Measurements from ENCODE around the gene ADAM11. TPM values are rescaled to one million over a fixed set of nuclear protein-coding genes. Genes with fewer than 3 reads are reported as not detected.

ADAM11 gene
- total RNA-seq, 1 donor from 2014 or later: 4.7 TPM

- no peak for DNase-seq (ENCODE audit: extremely low spot score, unreplicated experiment)
- Mint-ChIP-seq H3K4me3 (no peak overlapping the region), H3K9me3 (no peaks in the 10 kb centered on the region)
Observed at GRCh38 chr17:44795421-44795820, 36.6 kb downstream of the ADAM11 start.

GRCh38 chr17:44795928-44796327 is 37.1 kb downstream of the ADAM11 start:
- Mint-ChIP-seq H3K4me1 (ENCODE audit: unreplicated experiment) (peaks cover 11% of the 10 kb centered on the region), H3K4me3 (no peak overlapping the region), H3K27ac (no peak overlapping the region), H3K9me3 (no peaks in the 10 kb centered on the region), H3K36me3 (no peaks in the 10 kb centered on the region), H3K27me3 (no peaks in the 10 kb centered on the region)
- no peak for DNase-seq (ENCODE audit: extremely low spot score, unreplicated experiment)
- no peak for TF ChIP-seq CTCF (conservative IDR thresholded peaks at IDR 0.05)

More at GRCh38 chr17:44795421-44795820, 36.6 kb downstream of the ADAM11 start:
- Mint-ChIP-seq H3K4me1 (ENCODE audit: unreplicated experiment) (peaks cover 11% of the 10 kb centered on the region), H3K27ac (no peak overlapping the region), H3K36me3 (no peaks in the 10 kb centered on the region), H3K27me3 (no peaks in the 10 kb centered on the region)
- TF ChIP-seq CTCF (conservative IDR thresholded peaks at IDR 0.05): no peak

GRCh38 chr17:44796731-44797130 is 37.9 kb downstream of the ADAM11 start:
- no peaks in the 10 kb centered on the region for H3K36me3 Mint-ChIP-seq
- no peak overlapping the region for H3K27ac Mint-ChIP-seq
- peaks cover 11% of the 10 kb centered on the region for H3K4me1 Mint-ChIP-seq (ENCODE audit: unreplicated experiment)
- H3K9me3 Mint-ChIP-seq: no peaks in the 10 kb centered on the region
- no peak overlapping the region for H3K4me3 Mint-ChIP-seq
- no peaks in the 10 kb centered on the region for H3K27me3 Mint-ChIP-seq
- no peak for DNase-seq (ENCODE audit: extremely low spot score, unreplicated experiment)
- no peak for TF ChIP-seq CTCF (conservative IDR thresholded peaks at IDR 0.05)

GRCh38 chr17:44797802-44798201 is 39.0 kb downstream of the ADAM11 start:
- Mint-ChIP-seq H3K36me3 (no peaks in the 10 kb centered on the region), H3K9me3 (no peaks in the 10 kb centered on the region), H3K27me3 (no peaks in the 10 kb centered on the region), H3K4me3 (no peak overlapping the region), H3K27ac (no peak overlapping the region), H3K4me1 (ENCODE audit: unreplicated experiment) (peaks cover 11% of the 10 kb centered on the region)
- DNase-seq (ENCODE audit: extremely low spot score, unreplicated experiment): no peak
- no peak for TF ChIP-seq CTCF (conservative IDR thresholded peaks at IDR 0.05)

- H3K27ac Mint-ChIP-seq: no peak overlapping the region
- H3K27me3 Mint-ChIP-seq: no peaks in the 10 kb centered on the region
- no peaks in the 10 kb centered on the region for H3K36me3 Mint-ChIP-seq
- TF ChIP-seq CTCF (conservative IDR thresholded peaks at IDR 0.05): no peak
- peaks cover 11% of the 10 kb centered on the region for H3K4me1 Mint-ChIP-seq (ENCODE audit: unreplicated experiment)
- DNase-seq (ENCODE audit: extremely low spot score, unreplicated experiment): no peak
- H3K9me3 Mint-ChIP-seq: no peaks in the 10 kb centered on the region
- no peak overlapping the region for H3K4me3 Mint-ChIP-seq
Observed at GRCh38 chr17:44798356-44798755, 39.6 kb downstream of the ADAM11 start.

- peaks cover 10% of the 10 kb centered on the region for H3K36me3 Mint-ChIP-seq
- no peak for TF ChIP-seq CTCF (conservative IDR thresholded peaks at IDR 0.05)
- peaks cover 4% of the 10 kb centered on the region for H3K4me1 Mint-ChIP-seq (ENCODE audit: unreplicated experiment)
- H3K4me3 Mint-ChIP-seq: no peak overlapping the region
- H3K27ac Mint-ChIP-seq: no peak overlapping the region
- no peaks in the 10 kb centered on the region for H3K9me3 Mint-ChIP-seq
- no peaks in the 10 kb centered on the region for H3K27me3 Mint-ChIP-seq
- DNase-seq (ENCODE audit: extremely low spot score, unreplicated experiment): no peak
Observed at GRCh38 chr17:44801880-44802279, 43.1 kb downstream of the ADAM11 start.
